Measurements from ENCODE around the gene TMEM178B. TPM values are rescaled to one million over a fixed set of nuclear protein-coding genes. Genes with fewer than 3 reads are reported as not detected.

Gene TMEM178B
- total and polyA plus RNA-seq, 2 of the 4 experiments (the other 2 are of a cell fraction), result under 0.01 to 0.05 TPM

- Histone ChIP-seq H3K4me1 (ENCODE audit: control insufficient read depth, insufficient read depth, low read length) (no peaks in the 10 kb centered on the region), H3K9ac (ENCODE audit: low read depth, low read length) (no peak overlapping the region), H3K36me3 (ENCODE audit: control insufficient read depth, insufficient read depth, low read length) (no peaks in the 10 kb centered on the region), H3K18ac (ENCODE audit: low read depth, low read length) (no peak overlapping the region), H4K8ac (ENCODE audit: low read depth in 2 of 2, low read length in 2 of 2) (no peak overlapping the region), H3K14ac (replicated peaks; ENCODE audit: low read depth, low read length) (no peak overlapping the region), H2BK120ac (ENCODE audit: low read depth, low read length) (no peak overlapping the region), H2AK5ac (ENCODE audit: low read depth, low read length) (no peak overlapping the region), H2BK15ac (ENCODE audit: low read depth, low read length) (no peak overlapping the region), H4K91ac (ENCODE audit: insufficient read depth, low read depth, low read length) (no peak overlapping the region), H4K5ac (ENCODE audit: low read depth, low read length) (no peak overlapping the region), H3K23ac (ENCODE audit: low read depth, low read length) (no peak overlapping the region), H2BK5ac (ENCODE audit: low read depth, low read length, poor library complexity, severe bottlenecking) (no peak overlapping the region), H3K79me1 (ENCODE audit: low read depth in 1 of 2, low read length in 2 of 2) (no peaks in the 10 kb centered on the region), H3K4ac (ENCODE audit: low read depth, low read length) (no peak overlapping the region), H2AK9ac (replicated peaks; ENCODE audit: low read depth, low read length, poor library complexity) (no peak overlapping the region), H3K4me3 (ENCODE audit: insufficient read depth, low read depth, low read length) (no peak overlapping the region), H2AFZ (replicated peaks; ENCODE audit: low read length, poor library complexity) (no peak overlapping the region), H3K56ac (ENCODE audit: extremely low read depth, insufficient read depth, low read length) (no peak overlapping the region), H3K27me3 (ENCODE audit: control insufficient read depth, insufficient read depth, low read length) (no peaks in the 10 kb centered on the region), H3K4me2 (ENCODE audit: low read depth, low read length) (no peak overlapping the region), H3K9me3 (ENCODE audit: control insufficient read depth, insufficient read depth, low read length) (peaks cover 10% of the 10 kb centered on the region), H3K9me1 (ENCODE audit: insufficient read depth, low read length) (no peaks in the 10 kb centered on the region), H2BK20ac (ENCODE audit: low read depth, low read length) (no peak overlapping the region), H4K20me1 (ENCODE audit: insufficient read depth, low read length) (no peaks in the 10 kb centered on the region), H3K27ac (ENCODE audit: insufficient read depth, low read length) (no peak overlapping the region)
- no peak for DNase-seq
- no TSS peak for BruUV-seq (replicated peaks)
- ChIA-PET POLR2A (ENCODE audit: unreplicated experiment) (no interaction called here), CTCF (no interaction called here)
- in situ Hi-C loops (cut with MboI; ENCODE audit: low sequenced_read_pairs) (no loop called here), intact Hi-C loops (cut with micrococcal nuclease) (no loop called here), dilution Hi-C loops (cut with HindIII; ENCODE audit: low sequenced_read_pairs, unreplicated experiment) (no loop called here)
- 0% methylated on average over 1 of the region's 10 CpGs; no CpG with 5 or more reads in 1 of the 2 experiments for WGBS, 2 experiments (ENCODE audit: extremely low coverage in 2 of 2, insufficient read length in 1 of 2)
- TF ChIP-seq MXI1 (IDR thresholded peaks at IDR 0.05; ENCODE audit: borderline replicate concordance, low read depth, low read length) (no peak), RFX5 (IDR thresholded peaks at IDR 0.05; ENCODE audit: low read depth, low read length) (no peak), RCOR1 (IDR thresholded peaks at IDR 0.05; ENCODE audit: insufficient replicate concordance, low read length) (no peak), POLR2A (IDR thresholded peaks at IDR 0.05; ENCODE audit: low read depth, low read length) (no peak), ELK1 (IDR thresholded peaks at IDR 0.05; ENCODE audit: borderline replicate concordance, low read depth, low read length) (no peak), MAFK (IDR thresholded peaks at IDR 0.05; ENCODE audit: low read depth, low read length) (no peak), FOS (IDR thresholded peaks at IDR 0.05; ENCODE audit: low read depth, low read length) (no peak), CHD1 (IDR thresholded peaks at IDR 0.05; ENCODE audit: low read depth, low read length) (no peak), BHLHE40 (IDR thresholded peaks at IDR 0.05; ENCODE audit: low read depth, low read length) (no peak), CTCF (conservative IDR thresholded peaks at IDR 0.05; ENCODE audit: low read depth, low read length) (no peak), USF2 (IDR thresholded peaks at IDR 0.05; ENCODE audit: low read depth, low read length) (no peak), MAZ (IDR thresholded peaks at IDR 0.05; ENCODE audit: borderline replicate concordance, low read depth, low read length) (no peak), CEBPB (IDR thresholded peaks at IDR 0.05; ENCODE audit: low read depth, low read length) (no peak), RAD21 (IDR thresholded peaks at IDR 0.05; ENCODE audit: low read length) (no peak), NFE2L2 (IDR thresholded peaks at IDR 0.05; ENCODE audit: low read depth, low read length) (no peak), SMC3 (IDR thresholded peaks at IDR 0.05; ENCODE audit: low read depth, low read length) (no peak)
- ATAC-seq (ENCODE audit: low read depth), result no peak
Observed at GRCh38 chr7:141409801-141410329, 336.0 kb downstream of the TMEM178B start.

Measured in IMR-90 (cell line).